ENCODE data around the gene HDAC3. TPM values are rescaled to one million over a fixed set of nuclear protein-coding genes. Genes with fewer than 3 reads are reported as not detected.

The HDAC3 gene
- total RNA-seq, 1 experiment from 2014 or later: 91.9 TPM

DNA sequence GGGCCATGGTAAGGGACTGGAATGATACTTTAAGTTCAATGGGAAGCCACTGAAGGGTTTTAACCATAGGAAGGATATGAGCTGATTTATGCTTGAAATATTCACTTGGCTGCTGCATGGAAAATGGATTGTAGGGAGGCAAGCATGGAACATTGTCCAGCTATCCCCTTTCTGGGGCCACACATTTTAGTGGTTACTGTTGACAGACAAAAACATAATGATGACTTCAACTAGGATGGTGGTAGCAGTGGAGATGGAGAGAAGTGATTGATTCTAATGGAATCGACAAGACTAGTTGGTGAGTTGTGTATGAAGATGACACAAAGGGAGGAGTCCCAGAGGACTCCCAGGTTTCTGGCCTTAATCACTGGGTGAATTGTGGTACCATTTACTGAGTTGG is 20.8 kb upstream of the HDAC3 start (continued):
- TF ChIP-seq, protein P1, sequence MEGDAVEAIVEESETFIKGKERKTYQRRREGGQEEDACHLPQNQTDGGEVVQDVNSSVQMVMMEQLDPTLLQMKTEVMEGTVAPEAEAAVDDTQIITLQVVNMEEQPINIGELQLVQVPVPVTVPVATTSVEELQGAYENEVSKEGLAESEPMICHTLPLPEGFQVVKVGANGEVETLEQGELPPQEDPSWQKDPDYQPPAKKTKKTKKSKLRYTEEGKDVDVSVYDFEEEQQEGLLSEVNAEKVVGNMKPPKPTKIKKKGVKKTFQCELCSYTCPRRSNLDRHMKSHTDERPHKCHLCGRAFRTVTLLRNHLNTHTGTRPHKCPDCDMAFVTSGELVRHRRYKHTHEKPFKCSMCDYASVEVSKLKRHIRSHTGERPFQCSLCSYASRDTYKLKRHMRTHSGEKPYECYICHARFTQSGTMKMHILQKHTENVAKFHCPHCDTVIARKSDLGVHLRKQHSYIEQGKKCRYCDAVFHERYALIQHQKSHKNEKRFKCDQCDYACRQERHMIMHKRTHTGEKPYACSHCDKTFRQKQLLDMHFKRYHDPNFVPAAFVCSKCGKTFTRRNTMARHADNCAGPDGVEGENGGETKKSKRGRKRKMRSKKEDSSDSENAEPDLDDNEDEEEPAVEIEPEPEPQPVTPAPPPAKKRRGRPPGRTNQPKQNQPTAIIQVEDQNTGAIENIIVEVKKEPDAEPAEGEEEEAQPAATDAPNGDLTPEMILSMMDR (IDR thresholded peaks at IDR 0.05 in 2 of 3, conservative IDR thresholded peaks at IDR 0.05 in 1 of 3; ENCODE audit: borderline replicate concordance in 1 of 3, insufficient read depth in 1 of 3, low read depth in 2 of 3, low read length in 2 of 3): no peak
- TF ChIP-seq POLR2A (IDR thresholded peaks at IDR 0.05; ENCODE audit: borderline replicate concordance, extremely low read depth, insufficient read depth, insufficient read length) (no peak), CBX3 (IDR thresholded peaks at IDR 0.05; ENCODE audit: low read depth) (no peak)

DNA sequence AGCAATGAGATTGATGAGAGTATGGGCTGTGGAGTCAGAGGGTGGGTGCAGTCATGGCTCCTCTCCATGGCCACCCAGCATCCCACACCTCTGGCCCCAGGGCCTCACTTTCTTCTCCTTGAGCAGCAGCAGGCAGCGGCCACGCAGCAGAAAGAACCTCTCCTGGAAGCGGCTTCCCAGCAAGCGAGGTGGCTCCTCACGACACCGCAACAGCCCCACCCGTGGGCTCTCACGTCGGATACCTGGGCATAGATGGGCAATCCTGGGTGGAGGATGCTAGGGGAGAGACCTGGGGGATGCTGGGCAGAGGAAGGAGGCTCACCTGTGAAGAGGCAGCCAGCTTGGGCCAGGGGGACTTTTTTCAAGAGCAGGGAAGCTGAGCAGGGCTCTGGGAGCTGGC is 19.7 kb upstream of the HDAC3 start:
- BruUV-seq (replicated peaks): no TSS peak
- H3K9me3 ChIP-seq (ENCODE audit: control insufficient read depth in 1 of 2, insufficient read depth in 1 of 2, low read depth in 1 of 2, low read length in 2 of 2): no peaks in the 10 kb centered on the region
- H3K27me3 ChIP-seq (ENCODE audit: insufficient read depth, low read length): no peaks in the 10 kb centered on the region
- H4K20me1 ChIP-seq (ENCODE audit: insufficient read depth): no peaks in the 10 kb centered on the region
- no peaks in the 10 kb centered on the region for H3K36me3 ChIP-seq (ENCODE audit: control insufficient read depth in 1 of 2, insufficient read depth in 2 of 2, low read length in 2 of 2)
- H3K9me2 ChIP-seq (ENCODE audit: insufficient read depth): no peaks in the 10 kb centered on the region
- ChIA-PET POLR2A (no interaction called here), RAD21 (ENCODE audit: low non-redundant PET in 1 of 2, low total read pairs in 2 of 2, uncharacterized antibody in 2 of 2, unreplicated experiment in 2 of 2) (no interaction called here), CTCF (no interaction called here)
- no peak overlapping the region for H3K4me3 ChIP-seq (replicated peaks in 1 of 2; ENCODE audit: low read depth in 1 of 2, low read length in 2 of 2)
- H3K79me2 ChIP-seq (ENCODE audit: insufficient read depth, low read length): no peaks in the 10 kb centered on the region
- H3K9ac ChIP-seq (ENCODE audit: low read length): no peak overlapping the region
- H3K27ac ChIP-seq (ENCODE audit: low read depth, low read length): no peak overlapping the region
- peaks cover 0 to 23% of the 10 kb centered on the region in 2 experiments; a peak in 2 of 4 replicates for H3K4me1 ChIP-seq (ENCODE audit: control insufficient read depth in 1 of 2, insufficient read depth in 2 of 2, low read length in 2 of 2)
- DNase-seq (ENCODE audit: low read depth, low spot score) (no peak), ATAC-seq (no peak)
- H3K4me2 ChIP-seq (ENCODE audit: low read length): no peak overlapping the region
- H2AFZ ChIP-seq (ENCODE audit: low read depth, low read length, poor library complexity, severe bottlenecking): no peak overlapping the region
- intact Hi-C loops (cut with micrococcal nuclease): no loop called here
- TF ChIP-seq RAD21 (IDR thresholded peaks at IDR 0.05; ENCODE audit: low read depth) (no peak), TCF7L2 (IDR thresholded peaks at IDR 0.05; ENCODE audit: borderline replicate concordance, extremely low read depth, insufficient read depth, insufficient read length) (no peak), ZFX (IDR thresholded peaks at IDR 0.05) (no peak), POLR2A (IDR thresholded peaks at IDR 0.05; ENCODE audit: borderline replicate concordance, extremely low read depth, insufficient read depth, insufficient read length) (no peak), EZH2 (IDR thresholded peaks at IDR 0.05) (no peak), ELF1 (IDR thresholded peaks at IDR 0.05; ENCODE audit: borderline replicate concordance, low read depth) (no peak), CEBPB (IDR thresholded peaks at IDR 0.05; ENCODE audit: low read depth) (no peak), SP1 (IDR thresholded peaks at IDR 0.05; ENCODE audit: low read depth) (no peak), CBX3 (IDR thresholded peaks at IDR 0.05; ENCODE audit: low read depth) (no peak), EGR1 (IDR thresholded peaks at IDR 0.05; ENCODE audit: low read depth) (no peak), SRF (IDR thresholded peaks at IDR 0.05; ENCODE audit: low read depth) (no peak), ZNF274 (IDR thresholded peaks at IDR 0.05; ENCODE audit: low read depth, low read length) (no peak), YY1 (IDR thresholded peaks at IDR 0.05; ENCODE audit: extremely low read depth, insufficient replicate concordance, low read depth, low read length) (no peak)
- TF ChIP-seq, protein P2, sequence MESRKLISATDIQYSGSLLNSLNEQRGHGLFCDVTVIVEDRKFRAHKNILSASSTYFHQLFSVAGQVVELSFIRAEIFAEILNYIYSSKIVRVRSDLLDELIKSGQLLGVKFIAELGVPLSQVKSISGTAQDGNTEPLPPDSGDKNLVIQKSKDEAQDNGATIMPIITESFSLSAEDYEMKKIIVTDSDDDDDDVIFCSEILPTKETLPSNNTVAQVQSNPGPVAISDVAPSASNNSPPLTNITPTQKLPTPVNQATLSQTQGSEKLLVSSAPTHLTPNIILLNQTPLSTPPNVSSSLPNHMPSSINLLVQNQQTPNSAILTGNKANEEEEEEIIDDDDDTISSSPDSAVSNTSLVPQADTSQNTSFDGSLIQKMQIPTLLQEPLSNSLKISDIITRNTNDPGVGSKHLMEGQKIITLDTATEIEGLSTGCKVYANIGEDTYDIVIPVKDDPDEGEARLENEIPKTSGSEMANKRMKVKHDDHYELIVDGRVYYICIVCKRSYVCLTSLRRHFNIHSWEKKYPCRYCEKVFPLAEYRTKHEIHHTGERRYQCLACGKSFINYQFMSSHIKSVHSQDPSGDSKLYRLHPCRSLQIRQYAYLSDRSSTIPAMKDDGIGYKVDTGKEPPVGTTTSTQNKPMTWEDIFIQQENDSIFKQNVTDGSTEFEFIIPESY (IDR thresholded peaks at IDR 0.05; ENCODE audit: extremely low read depth, insufficient replicate concordance, low read length): no peak
- TF ChIP-seq, protein P1 (IDR thresholded peaks at IDR 0.05 in 2 of 3, conservative IDR thresholded peaks at IDR 0.05 in 1 of 3; ENCODE audit: borderline replicate concordance in 1 of 3, insufficient read depth in 1 of 3, low read depth in 2 of 3, low read length in 2 of 3): no peak
